ENCODE measurements around the gene OBSCN. TPM values are rescaled to one million over a fixed set of nuclear protein-coding genes. Genes with fewer than 3 reads are reported as not detected.
A peak's percentile ranks its signal among the peaks of the same experiment; 100 is the strongest.

The OBSCN gene
- total RNA-seq, 2 experiments from 2014 or later, result 29.5 to 45.2 TPM

DNA sequence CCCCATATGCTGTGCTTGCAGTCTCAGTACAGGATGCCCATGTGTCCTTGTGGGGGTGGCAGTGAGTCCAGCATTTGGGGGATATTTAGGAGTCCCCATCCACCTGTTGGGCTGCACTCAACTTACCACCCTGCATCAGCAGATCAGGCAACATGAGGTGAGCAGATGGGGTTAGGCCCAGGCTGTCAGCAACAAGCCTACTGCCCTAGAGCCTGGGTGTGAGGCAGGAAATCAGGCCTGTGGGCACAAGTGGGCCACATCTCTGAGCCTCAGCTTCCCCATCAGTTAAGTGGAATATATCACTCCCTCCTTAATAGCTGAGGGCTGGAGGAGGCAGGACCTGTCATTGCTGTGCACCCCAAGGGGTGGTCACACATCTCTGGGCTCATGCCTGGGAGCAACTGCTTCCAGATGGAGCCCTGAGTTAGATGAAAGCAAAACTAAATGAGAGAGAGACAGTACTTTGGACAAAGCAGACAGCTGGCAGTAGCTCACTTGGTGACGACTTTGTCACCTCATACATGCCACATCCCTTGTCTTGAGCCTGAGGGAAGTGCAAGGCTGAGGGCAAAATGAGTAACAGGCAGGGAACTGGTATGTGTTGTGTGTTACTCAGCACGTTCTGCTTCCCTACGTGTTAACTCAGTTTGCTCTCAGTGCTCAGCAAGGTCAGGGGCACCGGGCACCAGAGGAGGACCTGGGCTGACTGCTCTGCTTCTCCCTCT is 150.4 kb downstream of the OBSCN start:
- H3K36me3 ChIP-seq (ENCODE audit: insufficient read depth, low read length), result no peaks in the 10 kb centered on the region
- no peaks in the 10 kb centered on the region for H3K79me2 ChIP-seq (ENCODE audit: insufficient read depth, low read depth, low read length)
- DNase-seq (ENCODE audit: low spot score), result peak; percentile 4
- TF ChIP-seq, protein P1, sequence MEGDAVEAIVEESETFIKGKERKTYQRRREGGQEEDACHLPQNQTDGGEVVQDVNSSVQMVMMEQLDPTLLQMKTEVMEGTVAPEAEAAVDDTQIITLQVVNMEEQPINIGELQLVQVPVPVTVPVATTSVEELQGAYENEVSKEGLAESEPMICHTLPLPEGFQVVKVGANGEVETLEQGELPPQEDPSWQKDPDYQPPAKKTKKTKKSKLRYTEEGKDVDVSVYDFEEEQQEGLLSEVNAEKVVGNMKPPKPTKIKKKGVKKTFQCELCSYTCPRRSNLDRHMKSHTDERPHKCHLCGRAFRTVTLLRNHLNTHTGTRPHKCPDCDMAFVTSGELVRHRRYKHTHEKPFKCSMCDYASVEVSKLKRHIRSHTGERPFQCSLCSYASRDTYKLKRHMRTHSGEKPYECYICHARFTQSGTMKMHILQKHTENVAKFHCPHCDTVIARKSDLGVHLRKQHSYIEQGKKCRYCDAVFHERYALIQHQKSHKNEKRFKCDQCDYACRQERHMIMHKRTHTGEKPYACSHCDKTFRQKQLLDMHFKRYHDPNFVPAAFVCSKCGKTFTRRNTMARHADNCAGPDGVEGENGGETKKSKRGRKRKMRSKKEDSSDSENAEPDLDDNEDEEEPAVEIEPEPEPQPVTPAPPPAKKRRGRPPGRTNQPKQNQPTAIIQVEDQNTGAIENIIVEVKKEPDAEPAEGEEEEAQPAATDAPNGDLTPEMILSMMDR (conservative IDR thresholded peaks at IDR 0.05; ENCODE audit: low read length), result no peak
- no peak for TF ChIP-seq EZH2phosphoT487 (IDR thresholded peaks at IDR 0.05; ENCODE audit: borderline replicate concordance, low read depth, low read length)
- H3K9me3 ChIP-seq (ENCODE audit: low read length), result no peaks in the 10 kb centered on the region
- H3K4me3 ChIP-seq (ENCODE audit: low read depth, low read length, poor library complexity, severe bottlenecking), result no peak overlapping the region
- POLR2A ChIA-PET, result no interaction called here
- intact Hi-C loops (cut with micrococcal nuclease; ENCODE audit: unreplicated experiment), result no loop called here
- BruUV-seq (replicated peaks), result no TSS peak
- H3K27ac ChIP-seq (ENCODE audit: low read depth, low read length, poor library complexity, severe bottlenecking), result no peak overlapping the region
- H3K4me1 ChIP-seq (ENCODE audit: insufficient read depth, low read length, poor library complexity, severe bottlenecking), result no peaks in the 10 kb centered on the region
- H4K20me1 ChIP-seq (ENCODE audit: insufficient read depth, low read length), result no peaks in the 10 kb centered on the region
- no peaks in the 10 kb centered on the region for H3K9me2 ChIP-seq (ENCODE audit: insufficient read depth, low read length)
- CTCF ChIA-PET (ENCODE audit: unreplicated experiment), result no interaction called here
- no peak overlapping the region for H3K4me2 ChIP-seq (ENCODE audit: low read length)
- H2AFZ ChIP-seq (ENCODE audit: low read length), result no peak overlapping the region

DNA sequence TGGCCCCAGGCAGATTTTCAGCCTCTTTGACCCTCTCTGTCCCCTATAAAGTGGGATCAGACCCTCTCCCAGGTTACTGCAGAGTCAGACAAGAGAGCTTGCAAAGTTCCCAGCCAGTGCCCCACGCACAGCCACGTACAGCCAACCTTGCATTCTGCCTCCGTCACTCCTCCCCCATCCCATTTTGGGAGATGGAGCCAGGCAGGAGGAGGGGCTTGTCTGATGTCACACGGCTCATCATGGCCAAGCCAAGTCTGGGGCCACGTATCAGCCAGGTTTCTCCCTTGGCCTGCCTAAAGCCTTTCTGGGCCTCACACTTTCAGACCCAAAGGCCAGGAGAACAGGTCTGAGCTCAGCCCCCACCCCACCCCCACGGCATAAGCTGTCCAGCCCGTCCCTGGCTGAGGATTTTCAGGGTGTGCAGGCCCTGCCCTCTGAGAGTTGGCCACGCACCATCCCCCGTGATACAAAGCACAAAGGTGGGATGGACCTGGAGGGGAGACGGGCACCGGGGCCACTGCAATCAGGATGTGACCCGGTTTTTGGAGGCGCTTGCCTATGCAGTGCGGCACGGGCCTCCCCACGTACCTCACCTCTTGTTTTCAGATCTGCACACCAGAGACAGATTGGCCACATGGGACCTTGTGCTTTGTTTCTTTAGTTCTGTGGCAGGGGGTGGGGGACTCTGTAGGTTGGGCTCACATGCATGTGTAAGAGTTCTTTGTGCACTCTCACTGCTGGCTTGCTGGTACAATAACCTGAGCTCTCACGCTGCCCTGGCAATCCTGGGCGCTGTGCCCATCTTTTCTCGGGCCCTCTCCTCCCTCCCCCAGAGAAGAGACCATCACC is 151.1 kb downstream of the OBSCN start:
- H3K36me3 ChIP-seq (ENCODE audit: insufficient read depth, low read length), result no peaks in the 10 kb centered on the region
- DNase-seq (ENCODE audit: low spot score), result no peak
- TF ChIP-seq EZH2phosphoT487 (IDR thresholded peaks at IDR 0.05; ENCODE audit: borderline replicate concordance, low read depth, low read length), result no peak
- TF ChIP-seq, protein P1 (conservative IDR thresholded peaks at IDR 0.05; ENCODE audit: low read length), result no peak
- no peak overlapping the region for H3K4me3 ChIP-seq (ENCODE audit: low read depth, low read length, poor library complexity, severe bottlenecking)
- no peak overlapping the region for H3K4me2 ChIP-seq (ENCODE audit: low read length)
- ChIA-PET POLR2A (no interaction called here), CTCF (ENCODE audit: unreplicated experiment) (no interaction called here)
- H3K9me3 ChIP-seq (ENCODE audit: low read length), result no peaks in the 10 kb centered on the region
- no peaks in the 10 kb centered on the region for H4K20me1 ChIP-seq (ENCODE audit: insufficient read depth, low read length)
- no peaks in the 10 kb centered on the region for H3K79me2 ChIP-seq (ENCODE audit: insufficient read depth, low read depth, low read length)
- no peaks in the 10 kb centered on the region for H3K9me2 ChIP-seq (ENCODE audit: insufficient read depth, low read length)
- intact Hi-C loops (cut with micrococcal nuclease; ENCODE audit: unreplicated experiment), result no loop called here
- no peak overlapping the region for H2AFZ ChIP-seq (ENCODE audit: low read length)
- H3K4me1 ChIP-seq (ENCODE audit: insufficient read depth, low read length, poor library complexity, severe bottlenecking), result no peaks in the 10 kb centered on the region
- no TSS peak for BruUV-seq (replicated peaks)
- H3K27ac ChIP-seq (ENCODE audit: low read depth, low read length, poor library complexity, severe bottlenecking), result no peak overlapping the region

Data from OCI-LY7 (cell line).